Skeletal muscle satellite cell (primary cell): ENCODE measurements around the gene AK9.

Source experiments
- H3K27me3 ChIP-seq: 2 replicates; pipeline ENCODE4 v1.7.0; 2013; ENCODE audit warnings: low read length; ENCODE audit not compliant: control insufficient read depth, insufficient read depth
- H3K36me3 ChIP-seq: 2 replicates; pipeline ENCODE4 v1.7.0; 2013; ENCODE audit warnings: mild to moderate bottlenecking, control low read depth, low read length; ENCODE audit not compliant: insufficient read depth
- H3K4me1 ChIP-seq: 2 replicates; pipeline ENCODE4 v1.7.0; 2013; ENCODE audit warnings: low read length; ENCODE audit not compliant: control insufficient read depth, insufficient read depth
- H3K4me2 ChIP-seq: 2 replicates; pipeline ENCODE4 v1.7.0; 2013; ENCODE audit warnings: mild to moderate bottlenecking, low read length
- H3K4me3 ChIP-seq: 2 replicates; pipeline ENCODE4 v1.7.0; 2013; ENCODE audit warnings: low read length
- H3K9ac ChIP-seq: 2 replicates; pipeline ENCODE4 v1.7.0; 2013; ENCODE audit warnings: mild to moderate bottlenecking, low read depth, low read length, moderate library complexity
- H3K9me3 ChIP-seq: replicated peaks from 2 replicates; pipeline ENCODE4 v1.7.0; 2013; ENCODE audit warnings: mild to moderate bottlenecking, control low read depth, low read length

The AK9 gene

GRCh38 chr6:109475625-109476024 is 215.4 kb downstream of the AK9 start:
- Histone ChIP-seq H3K36me3 (peaks cover 64% of the 10 kb centered on the region), H3K9me3 (no peaks in the 10 kb centered on the region), H3K4me2 (no peak overlapping the region), H3K27me3 (no peaks in the 10 kb centered on the region), H3K9ac (no peak overlapping the region), H3K4me3 (no peak overlapping the region), H3K4me1 (peaks cover 15% of the 10 kb centered on the region)

- Histone ChIP-seq H3K27me3 (no peaks in the 10 kb centered on the region), H3K4me3 (no peak overlapping the region), H3K4me1 (peaks cover 11% of the 10 kb centered on the region), H3K36me3 (peaks cover 65% of the 10 kb centered on the region), H3K4me2 (no peak overlapping the region), H3K9me3 (no peaks in the 10 kb centered on the region), H3K9ac (no peak overlapping the region)
These were observed 216.0 kb downstream of the AK9 start for GRCh38 chr6:109474995-109475394.

- H3K27me3 ChIP-seq = no peaks in the 10 kb centered on the region
- no peak overlapping the region for H3K9ac ChIP-seq
- no peak overlapping the region for H3K4me3 ChIP-seq
These were observed 217.9 kb downstream of the AK9 start for GRCh38 chr6:109473120-109473519.

GRCh38 chr6:109472132-109472995 is 218.6 kb downstream of the AK9 start:
- H3K36me3 ChIP-seq = peaks cover 73% of the 10 kb centered on the region
- no peak overlapping the region for H3K9ac ChIP-seq

More at GRCh38 chr6:109473120-109473519, 217.9 kb downstream of the AK9 start:
- H3K4me2 ChIP-seq = no peak overlapping the region
- peaks cover 5% of the 10 kb centered on the region for H3K4me1 ChIP-seq
- peaks cover 67% of the 10 kb centered on the region for H3K36me3 ChIP-seq
- no peaks in the 10 kb centered on the region for H3K9me3 ChIP-seq

GRCh38 chr6:109471105-109471810 is 219.7 kb downstream of the AK9 start:
- no peak overlapping the region for H3K4me2 ChIP-seq
- H3K9ac ChIP-seq = no peak overlapping the region
- H3K27me3 ChIP-seq = no peaks in the 10 kb centered on the region
- no peaks in the 10 kb centered on the region for H3K4me1 ChIP-seq
- H3K9me3 ChIP-seq = no peaks in the 10 kb centered on the region
- H3K4me3 ChIP-seq = no peak overlapping the region
- H3K36me3 ChIP-seq = peaks cover 73% of the 10 kb centered on the region

More at GRCh38 chr6:109472132-109472995, 218.6 kb downstream of the AK9 start:
- H3K27me3 ChIP-seq = no peaks in the 10 kb centered on the region
- H3K4me3 ChIP-seq = no peak overlapping the region
- no peaks in the 10 kb centered on the region for H3K4me1 ChIP-seq
- H3K4me2 ChIP-seq = no peak overlapping the region
- H3K9me3 ChIP-seq = no peaks in the 10 kb centered on the region

GRCh38 chr6:109469591-109470189 is 221.3 kb downstream of the AK9 start:
- Histone ChIP-seq H3K36me3 (peaks cover 74% of the 10 kb centered on the region), H3K4me1 (no peaks in the 10 kb centered on the region), H3K4me3 (no peak overlapping the region), H3K9me3 (no peaks in the 10 kb centered on the region), H3K27me3 (no peaks in the 10 kb centered on the region), H3K4me2 (no peak overlapping the region), H3K9ac (no peak overlapping the region)

- H3K4me1 ChIP-seq = no peaks in the 10 kb centered on the region
- H3K36me3 ChIP-seq = peaks cover 64% of the 10 kb centered on the region
- H3K4me3 ChIP-seq = no peak overlapping the region
- H3K9me3 ChIP-seq = no peaks in the 10 kb centered on the region
- H3K9ac ChIP-seq = no peak overlapping the region
- H3K27me3 ChIP-seq = no peaks in the 10 kb centered on the region
- no peak overlapping the region for H3K4me2 ChIP-seq
These were observed 223.3 kb downstream of the AK9 start for GRCh38 chr6:109467696-109468095.

GRCh38 chr6:109466212-109466923 is 224.6 kb downstream of the AK9 start:
- Histone ChIP-seq H3K4me3 (no peak overlapping the region), H3K9me3 (no peaks in the 10 kb centered on the region), H3K36me3 (peaks cover 61% of the 10 kb centered on the region), H3K27me3 (no peaks in the 10 kb centered on the region), H3K4me2 (no peak overlapping the region), H3K9ac (no peak overlapping the region), H3K4me1 (peaks cover 4% of the 10 kb centered on the region)

GRCh38 chr6:109465772-109466171 is 225.2 kb downstream of the AK9 start:
- H3K36me3 ChIP-seq = peaks cover 59% of the 10 kb centered on the region
- H3K9me3 ChIP-seq = no peaks in the 10 kb centered on the region

GRCh38 chr6:109461733-109462526 is 229.1 kb downstream of the AK9 start:
- peaks cover 21% of the 10 kb centered on the region for H3K4me1 ChIP-seq
- H3K4me2 ChIP-seq = no peak overlapping the region
- H3K36me3 ChIP-seq = peaks cover 36% of the 10 kb centered on the region
- no peaks in the 10 kb centered on the region for H3K27me3 ChIP-seq
- no peak overlapping the region for H3K9ac ChIP-seq
- H3K9me3 ChIP-seq = no peaks in the 10 kb centered on the region
- H3K4me3 ChIP-seq = no peak overlapping the region

More at GRCh38 chr6:109465772-109466171, 225.2 kb downstream of the AK9 start:
- no peak overlapping the region for H3K9ac ChIP-seq
- no peak overlapping the region for H3K4me2 ChIP-seq
- H3K27me3 ChIP-seq = no peaks in the 10 kb centered on the region
- H3K4me1 ChIP-seq = peaks cover 4% of the 10 kb centered on the region
- H3K4me3 ChIP-seq = no peak overlapping the region
